GM19239 (cell line): ENCODE results near the gene CPEB3.
"Not testable (repeated sequence)": the region's sequence is repeated elsewhere in the genome, so short reads cannot be mapped to it uniquely, and the experiment has no call there.

Source experiments
- DNase-seq: peaks from one replicate; pipeline ENCODE4 v3.0.0; 2011; ENCODE audit warnings: low spot score; ENCODE audit not compliant: insufficient read length
- FAIRE-seq: peaks from 2 replicates; lab custom pipeline; 2011; peaks lifted over from hg19 to GRCh38; lab: Jason Lieb, UNC

CPEB3 gene

GRCh38 chr10:92066386-92066785 is 224.5 kb downstream of the CPEB3 start:
- no peak for DNase-seq
- no peak for FAIRE-seq

- FAIRE-seq (no peak), DNase-seq (no peak)
Observed at GRCh38 chr10:92064506-92064905, 226.4 kb downstream of the CPEB3 start.

- DNase-seq (no peak), FAIRE-seq (no peak)
Observed at GRCh38 chr10:92062273-92062672, 228.6 kb downstream of the CPEB3 start.

- DNase-seq (no peak), FAIRE-seq (no peak)
Observed at GRCh38 chr10:92054807-92055206, 236.1 kb downstream of the CPEB3 start.

- no peak for FAIRE-seq
- DNase-seq = no peak
Observed at GRCh38 chr10:92052741-92053140, 238.1 kb downstream of the CPEB3 start.

- DNase-seq = no peak
- no peak for FAIRE-seq
Observed at GRCh38 chr10:92052088-92052487, 238.8 kb downstream of the CPEB3 start.

GRCh38 chr10:92047215-92047614 is 243.7 kb downstream of the CPEB3 start:
- no peak for FAIRE-seq
- DNase-seq = no peak

GRCh38 chr10:92045641-92046106 is 245.2 kb downstream of the CPEB3 start:
- DNase-seq = no peak
- FAIRE-seq = no peak

- DNase-seq = no peak
- no peak for FAIRE-seq
Observed at GRCh38 chr10:92042541-92042940, 248.3 kb downstream of the CPEB3 start.

GRCh38 chr10:92038949-92039348 is 251.9 kb downstream of the CPEB3 start:
- DNase-seq (no peak), FAIRE-seq (no peak)

- not testable (repeated sequence) for DNase-seq, FAIRE-seq
Observed at GRCh38 chr10:92033070-92033469, 257.8 kb downstream of the CPEB3 start.

GRCh38 chr10:92031580-92031979 is 259.3 kb downstream of the CPEB3 start:
- FAIRE-seq = no peak
- DNase-seq = no peak

GRCh38 chr10:92027141-92027540 is 263.7 kb downstream of the CPEB3 start:
- DNase-seq (no peak), FAIRE-seq (no peak)

- DNase-seq, FAIRE-seq: not testable (repeated sequence)
Observed at GRCh38 chr10:92025340-92025739, 265.5 kb downstream of the CPEB3 start.

- no peak for DNase-seq
- no peak for FAIRE-seq
Observed at GRCh38 chr10:92024700-92025099, 266.2 kb downstream of the CPEB3 start.

GRCh38 chr10:92014620-92015019 is 276.3 kb downstream of the CPEB3 start:
- FAIRE-seq = no peak
- no peak for DNase-seq

GRCh38 chr10:92011560-92012214 is 279.2 kb downstream of the CPEB3 start:
- DNase-seq = no peak
- FAIRE-seq = no peak

- FAIRE-seq (peak; percentile 75), DNase-seq (no peak)
Observed at GRCh38 chr10:92010047-92010735, 280.7 kb downstream of the CPEB3 start.

GRCh38 chr10:92009445-92009844 is 281.4 kb downstream of the CPEB3 start:
- DNase-seq (no peak), FAIRE-seq (no peak)

- DNase-seq (no peak), FAIRE-seq (no peak)
Observed at GRCh38 chr10:92005978-92006377, 284.9 kb downstream of the CPEB3 start.

GRCh38 chr10:92003258-92003657 is 287.6 kb downstream of the CPEB3 start:
- FAIRE-seq = peak; percentile 11

GRCh38 chr10:92001995-92002394 is 288.9 kb downstream of the CPEB3 start:
- no peak for DNase-seq
- peak; percentile 18 for FAIRE-seq

More at GRCh38 chr10:92003258-92003657, 287.6 kb downstream of the CPEB3 start:
- no peak for DNase-seq
